ENCODE data around the gene RPRD2.
A peak's percentile ranks its signal among the peaks of the same experiment; 100 is the strongest.
"Not testable (repeated sequence)": the region's sequence is repeated elsewhere in the genome, so short reads cannot be mapped to it uniquely, and the experiment has no call there.

RPRD2 gene

GRCh38 chr1:150363426-150364230 lies at the start of gene RPRD2:
TSS of gene RPRD2 (plus strand) at chr1:150364147. CDS start at chr1:150364715, 568 bp downstream.
- Histone ChIP-seq H3K27ac (ENCODE audit: low read length) (peak within 1 kb of the TSS; percentile 97), H3K27me3 (ENCODE audit: control insufficient read depth in 1 of 2, insufficient read depth in 2 of 2, low read length in 2 of 2) (no peaks in the 10 kb centered on the region), H3K9ac (ENCODE audit: low read length in 2 of 2) (peak within 1 kb of the TSS; percentile 94 to 97), H3K4me1 (ENCODE audit: control insufficient read depth, insufficient read depth, low read length) (peaks cover 9% of the 10 kb centered on the region), H3K4me3 (ENCODE audit: low read length in 2 of 2) (peak within 1 kb of the TSS; percentile 97), H3K36me3 (ENCODE audit: control insufficient read depth in 2 of 2, insufficient read depth in 2 of 2, low read length in 2 of 2) (no peaks in the 10 kb centered on the region), H3K9me3 (ENCODE audit: control insufficient read depth in 2 of 2, low read length in 2 of 2) (no peaks in the 10 kb centered on the region)

- H3K9ac ChIP-seq (ENCODE audit: low read length in 2 of 2); H3K36me3 ChIP-seq (ENCODE audit: control insufficient read depth in 2 of 2, insufficient read depth in 2 of 2, low read length in 2 of 2); H3K9me3 ChIP-seq (ENCODE audit: control insufficient read depth in 2 of 2, low read length in 2 of 2); H3K27me3 ChIP-seq (ENCODE audit: control insufficient read depth in 1 of 2, insufficient read depth in 2 of 2, low read length in 2 of 2); H3K4me3 ChIP-seq (ENCODE audit: low read length in 2 of 2); H3K27ac ChIP-seq (ENCODE audit: low read length); H3K4me1 ChIP-seq (ENCODE audit: control insufficient read depth, insufficient read depth, low read length): not testable (repeated sequence)
Measured at GRCh38 chr1:150314691-150315090, 49.3 kb upstream of the RPRD2 start.

DNA sequence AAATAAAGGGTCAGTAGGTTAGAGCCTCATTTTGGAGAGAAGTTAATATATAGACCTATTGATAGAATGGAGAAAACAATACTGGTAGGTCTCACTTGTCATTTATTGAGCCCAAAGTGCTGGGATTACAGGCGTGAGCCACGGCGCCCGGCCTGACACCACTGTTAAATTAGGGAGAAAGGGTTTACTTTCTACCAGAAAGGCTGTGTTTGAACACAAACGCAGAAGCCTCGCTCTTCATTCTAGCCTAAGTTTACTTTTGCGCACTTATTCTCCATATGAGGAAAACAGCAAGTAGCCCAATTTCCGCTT lies 43.3 kb upstream of the RPRD2 start:
- no peaks in the 10 kb centered on the region for H3K9me3 ChIP-seq (ENCODE audit: control insufficient read depth in 2 of 2, low read length in 2 of 2)
- H3K4me3 ChIP-seq (ENCODE audit: low read length in 2 of 2), result peak overlapping the region; percentile 96 to 99
- peaks cover 9% of the 10 kb centered on the region in 2 donors for H3K36me3 ChIP-seq (ENCODE audit: control insufficient read depth in 2 of 2, insufficient read depth in 2 of 2, low read length in 2 of 2)
- no peak overlapping the region for H3K9ac ChIP-seq (ENCODE audit: low read length in 2 of 2)
- H3K27ac ChIP-seq (ENCODE audit: low read length), result peak overlapping the region; percentile 80
- no peaks in the 10 kb centered on the region for H3K27me3 ChIP-seq (ENCODE audit: control insufficient read depth in 1 of 2, insufficient read depth in 2 of 2, low read length in 2 of 2)
- peaks cover 8% of the 10 kb centered on the region for H3K4me1 ChIP-seq (ENCODE audit: control insufficient read depth, insufficient read depth, low read length)

DNA sequence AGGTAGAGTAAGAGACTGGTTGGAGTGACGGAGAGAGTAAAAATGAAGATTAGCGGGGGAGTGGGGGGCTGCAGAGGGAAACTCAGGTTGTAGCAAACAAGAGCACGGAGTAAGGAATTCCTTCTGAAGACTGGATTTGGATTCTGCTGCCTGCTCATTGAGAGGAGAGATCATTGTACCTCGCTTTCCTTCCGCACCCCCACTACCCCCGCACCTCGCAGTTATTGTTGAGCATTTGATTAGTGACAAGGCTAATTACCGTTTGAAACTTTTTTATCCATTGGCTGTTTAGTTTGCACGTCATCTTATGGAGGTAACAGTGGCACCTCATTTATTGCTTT lies 42.2 kb upstream of the RPRD2 start:
- Histone ChIP-seq H3K27ac (ENCODE audit: low read length) (peak overlapping the region; percentile 80), H3K36me3 (ENCODE audit: control insufficient read depth in 2 of 2, insufficient read depth in 2 of 2, low read length in 2 of 2) (peaks cover 13 to 20% of the 10 kb centered on the region in 2 donors), H3K9me3 (ENCODE audit: control insufficient read depth in 2 of 2, low read length in 2 of 2) (no peaks in the 10 kb centered on the region), H3K27me3 (ENCODE audit: control insufficient read depth in 1 of 2, insufficient read depth in 2 of 2, low read length in 2 of 2) (no peaks in the 10 kb centered on the region), H3K4me1 (ENCODE audit: control insufficient read depth, insufficient read depth, low read length) (peaks cover 8% of the 10 kb centered on the region), H3K9ac (ENCODE audit: low read length in 2 of 2) (peak overlapping the region; percentile 92 to 93), H3K4me3 (ENCODE audit: low read length in 2 of 2) (peak overlapping the region; percentile 96 to 99)

- Histone ChIP-seq H3K27me3 (ENCODE audit: control insufficient read depth in 1 of 2, insufficient read depth in 2 of 2, low read length in 2 of 2) (no peaks in the 10 kb centered on the region), H3K36me3 (ENCODE audit: control insufficient read depth in 2 of 2, insufficient read depth in 2 of 2, low read length in 2 of 2) (peaks cover 15 to 24% of the 10 kb centered on the region in 2 donors), H3K9ac (ENCODE audit: low read length in 2 of 2) (peak overlapping the region; percentile 92 to 93), H3K4me3 (ENCODE audit: low read length in 2 of 2) (peak overlapping the region; percentile 96 to 99), H3K9me3 (ENCODE audit: control insufficient read depth in 2 of 2, low read length in 2 of 2) (no peaks in the 10 kb centered on the region), H3K27ac (ENCODE audit: low read length) (no peak overlapping the region), H3K4me1 (ENCODE audit: control insufficient read depth, insufficient read depth, low read length) (peaks cover 8% of the 10 kb centered on the region)
Measured at GRCh38 chr1:150322310-150322709, 41.6 kb upstream of the RPRD2 start.

DNA sequence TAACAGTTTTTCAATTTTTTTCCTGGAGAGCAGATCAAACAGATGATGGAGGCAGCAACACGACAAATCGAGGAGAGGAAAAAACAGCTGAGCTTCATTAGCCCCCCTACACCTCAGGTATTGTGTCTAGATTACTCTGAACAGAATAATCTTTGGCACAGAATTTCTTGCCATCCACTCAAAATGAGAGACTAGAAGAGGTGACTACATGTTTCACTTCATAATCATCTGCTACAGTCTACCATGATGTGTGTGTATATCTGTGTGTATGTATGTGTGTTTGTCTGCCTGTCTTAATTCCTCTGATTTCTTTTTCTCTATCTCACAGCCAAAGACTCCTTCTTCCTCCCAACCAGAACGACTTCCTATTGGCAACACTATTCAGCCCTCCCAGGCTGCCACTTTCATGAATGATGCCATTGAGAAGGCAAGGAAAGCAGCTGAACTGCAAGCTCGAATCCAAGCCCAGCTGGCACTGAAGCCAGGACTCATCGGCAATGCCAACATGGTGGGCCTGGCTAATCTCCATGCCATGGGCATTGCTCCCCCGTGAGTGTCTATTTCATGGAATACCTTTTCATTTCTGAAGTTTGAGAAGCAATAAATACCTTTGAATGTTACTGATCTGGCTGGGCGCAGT lies 31.2 kb upstream of the RPRD2 start:
- Histone ChIP-seq H3K36me3 (ENCODE audit: control insufficient read depth in 2 of 2, insufficient read depth in 2 of 2, low read length in 2 of 2) (peaks cover 42 to 53% of the 10 kb centered on the region in 2 donors), H3K9me3 (ENCODE audit: control insufficient read depth in 2 of 2, low read length in 2 of 2) (no peaks in the 10 kb centered on the region), H3K4me3 (ENCODE audit: low read length in 2 of 2) (no peak overlapping the region), H3K27ac (ENCODE audit: low read length) (no peak overlapping the region), H3K9ac (ENCODE audit: low read length in 2 of 2) (no peak overlapping the region), H3K27me3 (ENCODE audit: control insufficient read depth in 1 of 2, insufficient read depth in 2 of 2, low read length in 2 of 2) (no peaks in the 10 kb centered on the region), H3K4me1 (ENCODE audit: control insufficient read depth, insufficient read depth, low read length) (no peaks in the 10 kb centered on the region)

DNA sequence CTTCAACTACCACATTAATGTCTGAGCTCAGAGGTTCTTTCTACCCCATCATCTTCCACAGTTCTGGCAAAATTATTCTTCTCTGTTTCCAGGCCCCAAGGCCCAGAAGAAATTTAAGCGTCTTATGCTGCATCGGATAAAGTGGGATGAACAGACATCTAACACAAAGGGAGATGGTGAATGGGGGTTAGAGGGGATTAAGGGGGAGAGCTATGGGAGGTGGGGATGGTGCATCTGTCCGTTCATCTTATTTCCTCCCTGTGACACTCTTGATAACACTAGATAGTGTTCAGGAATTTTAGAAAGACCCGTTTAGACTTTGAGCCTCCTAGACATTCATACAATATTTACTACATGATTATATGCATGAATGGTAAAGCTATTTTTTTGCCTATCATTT lies 17.6 kb upstream of the RPRD2 start:
- peaks cover 21 to 32% of the 10 kb centered on the region in 2 donors for H3K36me3 ChIP-seq (ENCODE audit: control insufficient read depth in 2 of 2, insufficient read depth in 2 of 2, low read length in 2 of 2)
- H3K27me3 ChIP-seq (ENCODE audit: control insufficient read depth in 1 of 2, insufficient read depth in 2 of 2, low read length in 2 of 2), result no peaks in the 10 kb centered on the region
- H3K9ac ChIP-seq (ENCODE audit: low read length in 2 of 2), result no peak overlapping the region
- H3K9me3 ChIP-seq (ENCODE audit: control insufficient read depth in 2 of 2, low read length in 2 of 2), result no peaks in the 10 kb centered on the region
- no peak overlapping the region for H3K27ac ChIP-seq (ENCODE audit: low read length)
- no peaks in the 10 kb centered on the region for H3K4me1 ChIP-seq (ENCODE audit: control insufficient read depth, insufficient read depth, low read length)
- no peak overlapping the region for H3K4me3 ChIP-seq (ENCODE audit: low read length in 2 of 2)

DNA sequence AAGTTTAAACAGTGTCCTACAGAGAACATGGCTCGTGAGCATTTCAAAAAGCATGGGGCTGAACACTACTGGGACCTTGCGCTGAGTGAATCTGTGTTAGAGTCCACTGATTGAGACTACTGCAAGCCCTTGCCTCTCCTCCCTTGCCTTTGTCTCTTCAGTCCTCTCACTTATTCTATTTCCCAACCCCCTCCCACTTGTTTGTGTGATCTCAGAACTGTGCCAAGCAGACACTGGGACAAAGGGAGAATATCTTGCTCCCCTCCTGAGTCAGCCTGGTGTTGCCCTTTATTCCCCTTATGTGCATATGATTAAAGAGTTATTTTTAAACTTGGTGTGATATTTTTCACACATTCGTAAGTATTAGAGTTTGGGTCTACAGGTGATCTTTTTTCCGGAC lies 11.1 kb upstream of the RPRD2 start:
- Histone ChIP-seq H3K27me3 (ENCODE audit: control insufficient read depth in 1 of 2, insufficient read depth in 2 of 2, low read length in 2 of 2) (no peaks in the 10 kb centered on the region), H3K4me3 (ENCODE audit: low read length in 2 of 2) (no peak overlapping the region), H3K36me3 (ENCODE audit: control insufficient read depth in 2 of 2, insufficient read depth in 2 of 2, low read length in 2 of 2) (peaks cover 7 to 14% of the 10 kb centered on the region in 2 donors), H3K9ac (ENCODE audit: low read length in 2 of 2) (no peak overlapping the region), H3K4me1 (ENCODE audit: control insufficient read depth, insufficient read depth, low read length) (no peaks in the 10 kb centered on the region), H3K27ac (ENCODE audit: low read length) (no peak overlapping the region), H3K9me3 (ENCODE audit: control insufficient read depth in 2 of 2, low read length in 2 of 2) (no peaks in the 10 kb centered on the region)

DNA sequence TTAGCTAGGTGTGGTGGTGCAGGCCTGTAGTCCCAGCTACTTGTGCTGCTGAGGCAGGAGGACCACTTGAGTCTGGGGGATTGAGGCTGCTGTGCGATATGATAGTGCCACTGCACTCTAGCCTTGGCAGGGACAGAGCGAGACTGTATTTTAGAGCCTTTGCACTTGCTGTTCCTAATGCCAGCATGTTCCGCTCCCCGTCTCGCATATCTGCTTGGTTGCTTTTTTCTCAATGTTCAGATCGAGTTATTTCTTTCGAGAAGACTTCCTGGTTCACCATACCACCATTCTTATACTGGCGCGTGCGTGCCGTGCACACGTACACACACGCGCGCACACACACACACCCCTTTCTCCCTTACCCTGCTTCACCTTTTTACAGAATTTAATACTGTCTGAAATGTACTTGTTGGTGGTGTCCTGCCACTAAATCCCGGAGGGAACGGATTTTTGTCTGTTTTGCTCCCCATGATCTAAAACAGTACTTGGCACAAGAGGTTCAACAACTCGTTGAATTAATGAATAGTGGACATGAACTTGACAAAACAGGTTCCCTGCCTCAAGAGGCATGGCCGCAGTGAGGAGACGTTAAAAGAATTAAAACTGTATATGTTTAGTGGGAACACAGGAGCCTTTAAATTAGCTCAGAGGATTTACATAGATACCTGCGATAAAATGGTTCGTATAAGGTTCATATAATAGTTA lies 1.1 kb upstream of the RPRD2 start:
- Histone ChIP-seq H3K9me3 (ENCODE audit: control insufficient read depth in 2 of 2, low read length in 2 of 2) (no peaks in the 10 kb centered on the region), H3K4me3 (ENCODE audit: low read length in 2 of 2) (peak overlapping the region; percentile 97), H3K4me1 (ENCODE audit: control insufficient read depth, insufficient read depth, low read length) (peaks cover 9% of the 10 kb centered on the region), H3K27ac (ENCODE audit: low read length) (peak overlapping the region; percentile 97), H3K27me3 (ENCODE audit: control insufficient read depth in 1 of 2, insufficient read depth in 2 of 2, low read length in 2 of 2) (no peaks in the 10 kb centered on the region), H3K36me3 (ENCODE audit: control insufficient read depth in 2 of 2, insufficient read depth in 2 of 2, low read length in 2 of 2) (no peaks in the 10 kb centered on the region), H3K9ac (ENCODE audit: low read length in 2 of 2) (peak overlapping the region; percentile 90 to 94)

GRCh38 chr1:150364231-150365003 lies 470 bp downstream of the RPRD2 start:
- H3K4me1 ChIP-seq (ENCODE audit: control insufficient read depth, insufficient read depth, low read length), result peaks cover 9% of the 10 kb centered on the region
- H3K4me3 ChIP-seq (ENCODE audit: low read length in 2 of 2), result peak overlapping the region; percentile 97
- H3K27me3 ChIP-seq (ENCODE audit: control insufficient read depth in 1 of 2, insufficient read depth in 2 of 2, low read length in 2 of 2), result no peaks in the 10 kb centered on the region
- H3K36me3 ChIP-seq (ENCODE audit: control insufficient read depth in 2 of 2, insufficient read depth in 2 of 2, low read length in 2 of 2), result no peaks in the 10 kb centered on the region
- H3K27ac ChIP-seq (ENCODE audit: low read length), result peak overlapping the region; percentile 97
- H3K9me3 ChIP-seq (ENCODE audit: control insufficient read depth in 2 of 2, low read length in 2 of 2), result no peaks in the 10 kb centered on the region
- H3K9ac ChIP-seq (ENCODE audit: low read length in 2 of 2), result peak overlapping the region; percentile 94 to 97

All from stomach smooth muscle (tissue), 2 donors.